ENCODE data around the gene PAFAH1B2.

DNA sequence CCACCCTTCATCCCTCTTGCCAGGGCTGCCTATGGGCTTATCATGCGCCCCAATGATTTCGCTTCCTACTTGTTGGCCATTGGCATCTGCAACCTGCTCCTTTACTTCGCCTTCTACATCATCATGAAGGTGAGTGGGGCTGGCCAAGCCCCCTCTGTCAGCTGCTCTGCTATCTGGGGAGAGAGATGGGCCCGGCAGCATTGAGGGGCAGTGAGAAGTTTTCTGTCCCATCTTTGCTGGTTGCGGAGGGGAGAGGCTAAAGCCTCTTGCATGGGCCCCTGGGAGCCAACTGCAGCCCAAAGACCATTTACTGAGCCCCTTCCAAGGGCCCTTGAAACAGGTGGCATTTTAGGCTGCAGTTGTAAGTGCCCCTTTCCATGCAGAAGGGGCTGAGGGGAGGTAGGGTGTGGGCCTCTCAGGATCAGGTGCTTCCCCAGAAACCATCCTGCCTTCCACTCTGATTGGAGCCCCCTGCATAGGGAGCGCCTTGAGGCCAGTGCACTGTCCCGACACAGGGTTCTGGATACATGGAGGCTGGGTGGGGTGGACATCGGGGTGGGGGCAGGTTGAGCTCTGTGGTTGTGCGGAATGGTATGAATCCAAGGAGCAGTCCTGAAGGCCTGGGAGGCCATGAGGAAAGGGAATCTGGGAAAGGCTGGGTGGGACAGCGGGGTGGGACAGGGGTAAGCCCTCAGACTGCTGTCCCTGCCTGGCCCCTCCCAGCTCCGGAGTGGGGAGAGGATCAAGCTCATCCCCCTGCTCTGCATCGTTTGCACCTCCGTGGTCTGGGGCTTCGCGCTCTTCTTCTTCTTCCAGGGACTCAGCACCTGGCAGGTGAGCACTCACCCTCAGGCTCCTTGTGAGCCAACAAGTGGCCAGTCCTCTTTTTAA lies 49.3 kb downstream of the PAFAH1B2 start:
- TF ChIP-seq EZH2 (IDR thresholded peaks at IDR 0.05) (no peak), EZH2phosphoT487 (IDR thresholded peaks at IDR 0.05) (no peak)
- TF ChIP-seq, protein P1, sequence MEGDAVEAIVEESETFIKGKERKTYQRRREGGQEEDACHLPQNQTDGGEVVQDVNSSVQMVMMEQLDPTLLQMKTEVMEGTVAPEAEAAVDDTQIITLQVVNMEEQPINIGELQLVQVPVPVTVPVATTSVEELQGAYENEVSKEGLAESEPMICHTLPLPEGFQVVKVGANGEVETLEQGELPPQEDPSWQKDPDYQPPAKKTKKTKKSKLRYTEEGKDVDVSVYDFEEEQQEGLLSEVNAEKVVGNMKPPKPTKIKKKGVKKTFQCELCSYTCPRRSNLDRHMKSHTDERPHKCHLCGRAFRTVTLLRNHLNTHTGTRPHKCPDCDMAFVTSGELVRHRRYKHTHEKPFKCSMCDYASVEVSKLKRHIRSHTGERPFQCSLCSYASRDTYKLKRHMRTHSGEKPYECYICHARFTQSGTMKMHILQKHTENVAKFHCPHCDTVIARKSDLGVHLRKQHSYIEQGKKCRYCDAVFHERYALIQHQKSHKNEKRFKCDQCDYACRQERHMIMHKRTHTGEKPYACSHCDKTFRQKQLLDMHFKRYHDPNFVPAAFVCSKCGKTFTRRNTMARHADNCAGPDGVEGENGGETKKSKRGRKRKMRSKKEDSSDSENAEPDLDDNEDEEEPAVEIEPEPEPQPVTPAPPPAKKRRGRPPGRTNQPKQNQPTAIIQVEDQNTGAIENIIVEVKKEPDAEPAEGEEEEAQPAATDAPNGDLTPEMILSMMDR (IDR thresholded peaks at IDR 0.05) = no peak
